Mesendoderm (in vitro differentiated cells): ENCODE results near the gene MAGI2.
"Not testable (repeated sequence)": the region's sequence is repeated elsewhere in the genome, so short reads cannot be mapped to it uniquely, and the experiment has no call there.

Experiments
- DNase-seq: peaks from one replicate; pipeline ENCODE4 v3.0.0; 2013
- H2AK5ac ChIP-seq: 2 replicates; pipeline ENCODE4 v1.6.1; 2013; ENCODE audit warnings: low read length, inconsistent platforms
- H2BK120ac ChIP-seq: 2 replicates; pipeline ENCODE4 v1.6.1; 2013; ENCODE audit warnings: low read depth, mild to moderate bottlenecking, low read length, moderate library complexity, mixed read lengths
- H2BK15ac ChIP-seq: replicated peaks from 2 replicates; pipeline ENCODE4 v1.6.1; 2013; ENCODE audit warnings: low read depth, mild to moderate bottlenecking, moderate library complexity
- H2BK5ac ChIP-seq: 2 replicates; pipeline ENCODE4 v1.6.1; 2013; ENCODE audit warnings: low read length, inconsistent platforms
- H3K18ac ChIP-seq: 2 replicates; pipeline ENCODE4 v1.6.1; 2013; ENCODE audit warnings: mild to moderate bottlenecking, low read length, mixed read lengths
- H3K23ac ChIP-seq: one replicate; pipeline ENCODE4 v1.6.1; 2013; ENCODE audit warnings: low read length
- H3K27ac ChIP-seq: 2 replicates; pipeline ENCODE4 v1.5.1; 2013; ENCODE audit warnings: low read depth, mild to moderate bottlenecking, inconsistent platforms, low read length, moderate library complexity
- H3K27me3 ChIP-seq: 2 replicates; pipeline ENCODE4 v1.6.1; 2013; ENCODE audit warnings: low read length, control low read depth, mild to moderate bottlenecking, inconsistent platforms; ENCODE audit not compliant: insufficient read depth, poor library complexity
- H3K36me3 ChIP-seq: 2 replicates; pipeline ENCODE4 v1.6.1; 2013; ENCODE audit warnings: low read length, inconsistent platforms; ENCODE audit not compliant: control insufficient read depth, insufficient read depth
- H3K4ac ChIP-seq: one replicate; pipeline ENCODE4 v1.6.1; 2013; ENCODE audit warnings: low read depth, mild to moderate bottlenecking, low read length, moderate library complexity
- H3K4me1 ChIP-seq: 2 replicates; pipeline ENCODE4 v1.6.1; 2013; ENCODE audit warnings: low read depth, low read length, inconsistent platforms; ENCODE audit not compliant: control insufficient read depth
- H3K4me2 ChIP-seq: 2 replicates; pipeline ENCODE4 v1.6.1; 2013; ENCODE audit warnings: low read length
- H3K4me3 ChIP-seq: 2 replicates; pipeline ENCODE4 v1.5.1; 2013; ENCODE audit warnings: mild to moderate bottlenecking, low read length
- H3K56ac ChIP-seq: one replicate; pipeline ENCODE4 v1.6.1; 2013; ENCODE audit warnings: low read length
- H3K79me1 ChIP-seq: 2 replicates; pipeline ENCODE4 v1.6.1; 2013; ENCODE audit warnings: low read length, inconsistent platforms
- H3K79me2 ChIP-seq: 2 replicates; pipeline ENCODE4 v1.6.1; 2013; ENCODE audit warnings: mild to moderate bottlenecking, low read length; ENCODE audit not compliant: control insufficient read depth, insufficient read depth
- H3K9ac ChIP-seq: 2 replicates; pipeline ENCODE4 v1.6.1; 2013; ENCODE audit warnings: low read length, inconsistent platforms
- H4K5ac ChIP-seq: one replicate; pipeline ENCODE4 v1.6.1; 2013; ENCODE audit warnings: low read length
- H4K8ac ChIP-seq: one replicate; pipeline ENCODE4 v1.6.1; 2013; ENCODE audit warnings: low read depth, mild to moderate bottlenecking, control low read depth, low read length, moderate library complexity
- WGBS: extraction: QIAGEN DNeasy Blood & Tissue Kit; methylation state at CpG from one replicate; pipeline ENCODE4 v1.1.7; 2013; ENCODE audit warnings: low lambda C conversion rate, missing lambda C conversion rate; ENCODE audit not compliant: insufficient coverage; ENCODE audit errors: extremely low coverage; 5-methylcytosine and 5-hydroxymethylcytosine counted together

Gene MAGI2

DNA sequence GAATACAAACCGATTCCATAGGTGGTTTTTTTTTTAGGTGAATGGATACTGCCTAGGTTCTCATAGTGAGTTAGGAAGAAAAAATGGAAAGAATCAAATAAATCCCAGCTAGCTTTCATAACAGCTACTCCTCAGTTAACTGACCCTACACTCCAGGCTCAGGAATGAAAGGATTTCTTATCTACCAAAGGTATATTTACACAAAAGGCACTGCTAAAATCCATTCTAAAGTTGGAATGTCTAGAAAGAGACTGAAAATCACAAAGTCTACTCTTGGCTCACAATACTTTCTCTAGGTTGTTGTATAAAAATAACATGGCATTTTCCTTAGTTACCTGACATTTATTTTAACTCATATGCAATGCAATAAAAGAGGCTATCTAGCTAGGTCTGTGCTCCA lies 375.2 kb downstream of the MAGI2 start:
- Histone ChIP-seq H2AK5ac (no peak overlapping the region), H2BK120ac (no peak overlapping the region), H4K8ac (no peak overlapping the region), H3K9ac (no peak overlapping the region), H3K36me3 (no peaks in the 10 kb centered on the region), H3K79me2 (no peaks in the 10 kb centered on the region), H3K4ac (no peak overlapping the region), H2BK15ac (no peak overlapping the region), H4K5ac (no peak overlapping the region), H3K4me3 (no peak overlapping the region), H3K23ac (no peak overlapping the region), H3K18ac (no peak overlapping the region), H3K56ac (no peak overlapping the region), H3K4me2 (no peak overlapping the region), H2BK5ac (no peak overlapping the region), H3K79me1 (no peaks in the 10 kb centered on the region), H3K4me1 (no peaks in the 10 kb centered on the region), H3K27me3 (no peaks in the 10 kb centered on the region), H3K27ac (no peak overlapping the region)
- no CpG with 5 or more reads among the region's 1 CpG for WGBS
- no peak for DNase-seq

DNA sequence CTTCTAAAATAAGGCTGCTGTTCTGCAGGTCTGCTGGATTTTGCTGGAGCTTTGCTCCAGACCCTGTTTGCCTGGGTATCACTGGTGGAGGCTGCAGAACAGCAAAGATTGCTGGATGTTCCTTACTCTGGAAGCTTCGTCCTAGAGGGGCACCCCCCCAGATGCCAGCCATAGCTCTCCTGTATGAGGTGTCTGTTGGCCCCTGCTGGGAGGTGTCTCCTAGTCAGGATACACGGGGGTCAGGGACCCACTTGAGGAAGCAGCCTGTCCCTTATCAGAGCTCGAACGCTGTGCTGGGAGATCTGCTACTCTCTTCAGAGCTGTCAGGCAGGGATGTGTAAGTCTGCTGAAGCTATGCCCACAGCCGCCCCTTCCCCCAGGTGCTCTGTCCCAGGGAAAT lies 382.3 kb downstream of the MAGI2 start:
- H3K79me2 ChIP-seq, H3K36me3 ChIP-seq, H3K27ac ChIP-seq, DNase-seq, H2BK15ac ChIP-seq, H4K8ac ChIP-seq, H2AK5ac ChIP-seq, H3K23ac ChIP-seq, H3K79me1 ChIP-seq, H2BK5ac ChIP-seq, H4K5ac ChIP-seq, H2BK120ac ChIP-seq, H3K56ac ChIP-seq, H3K4ac ChIP-seq, H3K27me3 ChIP-seq, H3K4me3 ChIP-seq, H3K9ac ChIP-seq, H3K4me1 ChIP-seq, H3K4me2 ChIP-seq, H3K18ac ChIP-seq: not testable (repeated sequence)
- no CpG with 5 or more reads among the region's 5 CpGs for WGBS

DNA sequence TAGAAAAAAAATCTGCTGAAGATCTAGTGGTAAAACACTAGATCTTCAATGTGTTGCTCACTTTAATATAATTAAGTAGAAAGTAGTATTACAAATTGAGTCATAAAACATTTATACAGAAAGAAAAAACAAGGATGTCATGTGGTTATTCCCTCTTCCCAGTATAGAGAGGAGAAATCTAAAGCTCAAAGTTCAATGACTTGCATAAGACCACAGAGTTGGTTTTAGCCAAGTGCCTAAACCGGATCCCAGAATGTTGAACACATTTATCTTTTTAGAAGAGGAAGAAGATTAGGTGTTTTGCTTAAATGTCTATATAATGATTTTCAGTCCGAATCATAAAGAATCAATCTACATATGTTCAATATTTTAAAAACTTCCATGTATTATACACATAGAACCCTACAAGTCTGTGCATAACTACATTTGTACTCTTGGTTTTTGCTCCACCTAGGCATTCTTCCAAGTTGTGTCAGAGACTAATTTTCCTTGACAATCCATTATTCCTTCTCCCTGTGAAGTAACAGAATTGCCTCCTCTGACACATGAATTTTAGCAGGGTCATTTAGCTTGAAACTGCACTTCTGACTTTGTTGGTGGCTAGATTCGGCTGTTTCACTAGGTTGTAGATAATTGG lies 389.2 kb downstream of the MAGI2 start:
- H3K4me2 ChIP-seq = no peak overlapping the region
- no peak overlapping the region for H3K18ac ChIP-seq
- no peak overlapping the region for H3K9ac ChIP-seq
- H2BK5ac ChIP-seq = no peak overlapping the region
- H3K79me1 ChIP-seq = no peaks in the 10 kb centered on the region
- H3K27ac ChIP-seq = no peak overlapping the region
- no peaks in the 10 kb centered on the region for H3K4me1 ChIP-seq
- H2BK15ac ChIP-seq = no peak overlapping the region
- no peak overlapping the region for H3K4ac ChIP-seq
- WGBS = no CpG with 5 or more reads among the region's 3 CpGs
- H4K8ac ChIP-seq = no peak overlapping the region
- no peak overlapping the region for H2BK120ac ChIP-seq
- H4K5ac ChIP-seq = no peak overlapping the region
- H3K56ac ChIP-seq = no peak overlapping the region
- H3K27me3 ChIP-seq = no peaks in the 10 kb centered on the region
- H3K36me3 ChIP-seq = no peaks in the 10 kb centered on the region
- no peak overlapping the region for H3K23ac ChIP-seq
- no peak overlapping the region for H3K4me3 ChIP-seq
- no peak for DNase-seq
- no peaks in the 10 kb centered on the region for H3K79me2 ChIP-seq
- H2AK5ac ChIP-seq = no peak overlapping the region

DNA sequence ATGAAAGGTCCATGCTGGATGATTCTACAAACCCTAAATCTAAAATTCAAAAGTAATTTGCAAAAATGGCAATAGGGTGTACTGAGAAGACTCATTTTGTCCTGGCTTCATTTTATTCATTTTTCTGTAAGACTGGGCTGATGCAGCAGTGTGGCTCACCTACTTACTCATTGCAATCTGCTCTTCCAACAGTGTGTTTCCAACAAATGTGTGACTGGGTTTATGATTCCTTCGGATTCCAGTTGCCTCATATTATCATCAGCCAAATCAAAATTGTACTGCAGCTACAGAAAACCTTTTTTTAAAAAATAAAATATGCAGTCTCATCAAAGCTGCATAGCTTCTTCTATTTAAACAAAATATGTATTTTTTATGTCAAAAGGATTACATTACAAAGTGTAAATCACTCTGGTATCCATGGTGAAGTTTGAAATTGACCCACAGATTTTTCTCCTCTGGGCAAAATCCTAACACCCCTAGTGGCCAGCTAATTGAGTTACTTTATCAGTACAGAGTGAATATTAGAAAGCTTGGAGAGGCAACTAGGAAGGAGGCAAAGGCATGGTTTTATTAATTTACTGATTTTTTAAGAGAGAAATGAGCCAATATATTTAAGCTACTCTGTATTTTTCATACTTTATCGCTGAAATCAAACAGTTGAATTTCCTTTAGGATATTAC lies 390.3 kb downstream of the MAGI2 start:
- Histone ChIP-seq H3K9ac (no peak overlapping the region), H2AK5ac (no peak overlapping the region), H4K5ac (no peak overlapping the region), H3K79me1 (no peaks in the 10 kb centered on the region), H2BK120ac (no peak overlapping the region), H3K36me3 (no peaks in the 10 kb centered on the region), H3K4ac (no peak overlapping the region), H3K79me2 (no peaks in the 10 kb centered on the region), H2BK5ac (no peak overlapping the region), H3K4me2 (no peak overlapping the region), H3K27me3 (no peaks in the 10 kb centered on the region), H3K56ac (no peak overlapping the region), H4K8ac (no peak overlapping the region), H3K4me3 (no peak overlapping the region), H3K27ac (no peak overlapping the region), H3K18ac (no peak overlapping the region), H3K4me1 (no peaks in the 10 kb centered on the region), H3K23ac (no peak overlapping the region), H2BK15ac (no peak overlapping the region)
- DNase-seq = no peak
- WGBS = no CpG with 5 or more reads among the region's 2 CpGs

DNA sequence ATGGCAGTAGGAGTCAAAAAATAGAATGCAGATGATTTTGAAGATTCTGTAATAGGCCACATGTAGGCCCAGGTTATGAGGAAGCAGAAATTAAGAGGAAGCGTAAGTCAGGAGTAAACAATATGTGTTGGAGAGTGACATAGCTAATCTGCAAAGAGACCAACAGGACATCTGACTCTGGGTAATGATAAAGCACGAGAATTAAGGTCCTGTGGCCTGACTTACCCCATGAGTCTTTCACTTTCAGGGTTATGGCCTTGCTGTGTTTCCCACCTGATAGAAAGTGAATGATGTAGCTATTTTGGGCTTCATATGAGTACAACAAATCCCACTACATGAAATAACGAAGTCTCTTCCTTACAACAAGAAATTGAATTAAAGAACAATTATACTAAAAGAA lies 393.0 kb downstream of the MAGI2 start:
- Histone ChIP-seq H3K79me2 (no peaks in the 10 kb centered on the region), H3K4me2 (no peak overlapping the region), H3K27me3 (no peaks in the 10 kb centered on the region), H2BK5ac (no peak overlapping the region), H3K56ac (no peak overlapping the region), H2BK15ac (no peak overlapping the region), H3K18ac (no peak overlapping the region), H2AK5ac (no peak overlapping the region), H4K5ac (no peak overlapping the region), H3K9ac (no peak overlapping the region), H3K23ac (no peak overlapping the region), H3K4ac (no peak overlapping the region), H3K4me3 (no peak overlapping the region), H4K8ac (no peak overlapping the region), H3K27ac (no peak overlapping the region), H3K36me3 (no peaks in the 10 kb centered on the region), H3K79me1 (no peaks in the 10 kb centered on the region), H3K4me1 (no peaks in the 10 kb centered on the region), H2BK120ac (no peak overlapping the region)
- WGBS = no CpG with 5 or more reads among the region's 3 CpGs
- no peak for DNase-seq
